Stimulated activated CD8-positive, alpha-beta memory T cell treated with anti-CD3 and anti-CD28 coated beads, Interleukin-12 subunit alpha, Interleukin-12 subunit beta, amount 100 ng/mL, for 1 hour (primary cell): ENCODE results near the gene TBC1D10A.

Experiments used
- DNase-seq: peaks from one replicate; pipeline ENCODE4 v3.0.0-alpha.2; 2020; ENCODE audit warnings: low read depth

TBC1D10A gene

DNA sequence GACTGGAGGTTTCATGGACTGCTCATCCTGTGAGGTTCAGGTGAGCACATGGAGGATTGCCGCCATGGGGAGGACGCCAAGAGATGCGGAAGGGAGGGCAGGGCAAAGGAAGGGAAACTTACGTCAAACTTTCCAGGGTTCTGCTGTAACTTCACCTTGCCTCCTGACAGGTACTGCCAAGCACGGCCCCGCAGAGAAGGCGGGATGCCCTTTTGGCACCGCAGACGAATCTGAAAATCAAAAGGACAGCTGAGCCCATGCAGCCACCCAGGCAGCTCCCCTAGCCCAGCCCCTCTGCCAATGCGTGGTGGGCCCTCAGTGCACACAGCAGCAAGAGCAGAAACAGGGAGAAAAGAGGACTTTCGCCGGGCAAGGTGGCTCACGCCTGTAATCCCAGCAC lies 27.4 kb downstream of the TBC1D10A start:
- no peak for DNase-seq

DNA sequence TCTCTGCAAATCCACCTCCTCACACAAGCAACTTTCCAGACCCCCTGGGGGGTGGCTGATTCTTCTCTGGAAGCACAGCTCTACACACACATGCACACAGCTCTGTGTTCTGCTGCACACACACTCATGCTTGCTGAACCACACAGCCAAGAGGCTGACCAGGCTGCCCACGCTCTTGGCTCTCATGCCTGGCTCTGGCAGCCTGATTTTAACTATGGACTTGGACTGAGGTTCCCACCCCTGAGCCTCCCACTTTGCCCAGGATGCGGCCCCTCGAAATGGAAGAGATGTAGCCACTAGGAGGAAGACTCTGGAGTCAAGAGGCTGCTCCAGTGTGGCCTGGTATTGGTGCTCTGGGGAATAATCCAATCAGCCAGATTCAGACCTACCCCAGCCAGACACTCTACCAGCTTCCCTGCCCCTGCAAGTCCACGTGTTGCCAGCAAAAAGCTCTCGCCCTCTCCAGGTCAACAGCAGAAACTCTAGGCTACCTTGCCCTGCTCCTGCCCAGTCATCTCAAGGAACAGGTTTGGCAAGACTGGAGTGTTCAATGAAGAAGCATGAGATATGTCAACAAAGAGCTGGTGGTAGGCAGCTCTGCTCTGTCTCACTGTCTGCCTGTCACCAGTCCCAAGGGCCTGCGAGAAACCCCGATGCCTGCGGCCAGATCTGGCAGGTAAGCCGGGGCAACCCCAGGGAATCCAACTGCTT lies 28.6 kb downstream of the TBC1D10A start:
- no peak for DNase-seq

DNA sequence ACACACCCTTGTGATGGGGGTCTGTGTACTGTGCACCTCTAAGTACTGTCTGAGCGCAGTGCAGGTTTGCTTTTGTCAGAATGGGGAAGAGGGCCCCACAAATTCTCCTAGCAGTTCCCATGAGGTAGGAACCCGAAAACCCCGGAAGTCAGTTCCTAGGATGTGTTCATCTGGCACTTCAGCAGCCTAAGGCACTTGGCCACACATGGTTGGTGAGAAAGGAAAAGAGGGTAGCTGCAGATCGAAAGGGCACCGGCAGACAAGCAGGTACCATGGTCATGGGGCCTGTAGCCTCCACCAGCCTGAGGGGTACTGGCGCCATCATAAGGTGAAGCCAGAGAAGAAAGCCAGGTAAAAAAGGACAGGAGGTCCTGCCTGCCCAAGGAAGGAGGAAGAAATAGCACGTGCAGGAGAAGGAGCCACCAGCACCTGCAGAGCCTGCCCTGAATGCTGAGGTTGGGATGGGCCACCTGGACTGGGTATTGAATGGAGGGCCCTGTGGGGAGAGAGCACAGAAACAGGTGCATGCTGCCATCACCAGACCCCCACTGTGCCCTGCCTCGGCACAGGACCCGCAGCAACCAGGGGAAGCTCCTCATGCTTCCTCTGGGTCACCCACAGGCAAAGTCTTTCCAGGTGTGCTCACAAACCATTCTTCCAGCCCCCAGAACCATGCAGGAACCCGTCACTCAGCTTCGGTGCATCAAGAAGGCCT lies 29.3 kb downstream of the TBC1D10A start:
- DNase-seq = no peak

DNA sequence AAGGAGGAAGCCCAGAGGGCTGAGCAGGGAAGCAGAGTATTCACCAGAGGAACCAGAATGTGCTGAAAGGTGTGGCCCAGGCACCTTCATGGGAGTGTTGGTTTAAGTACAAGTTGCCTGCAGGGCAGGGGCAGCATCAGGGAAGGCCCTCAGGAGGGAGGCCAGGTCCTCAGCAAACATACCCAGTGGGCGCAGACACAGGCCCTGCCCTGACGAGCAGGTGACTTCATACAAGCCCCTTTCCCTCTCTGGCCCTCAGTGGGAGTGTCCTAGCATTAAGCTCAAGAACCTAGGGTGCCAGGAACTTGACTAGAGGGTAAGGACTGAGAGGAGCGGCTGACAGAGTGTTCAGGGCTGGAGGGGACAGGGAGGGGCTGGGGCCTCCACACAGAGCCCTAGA lies 29.9 kb downstream of the TBC1D10A start:
- DNase-seq = no peak

DNA sequence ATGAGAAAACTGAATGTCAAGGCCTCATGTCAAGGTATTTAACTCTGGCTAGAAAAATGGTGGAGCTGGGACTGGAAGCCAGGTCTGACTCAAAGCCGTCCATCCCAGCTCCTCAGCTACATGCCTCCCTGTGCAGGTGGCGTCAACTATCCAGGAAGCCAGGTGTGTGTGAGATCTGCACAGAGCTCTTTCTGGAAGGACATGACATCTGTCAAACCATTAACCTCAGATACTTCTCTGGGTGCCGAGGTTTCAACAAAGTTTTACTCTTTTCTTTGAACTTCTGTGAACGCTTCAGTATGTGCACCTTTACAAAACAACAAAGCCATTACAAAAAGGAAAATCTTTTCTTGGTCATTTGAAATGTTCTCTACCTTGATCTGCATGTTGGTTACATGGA lies 30.4 kb downstream of the TBC1D10A start:
- DNase-seq = no peak

DNA sequence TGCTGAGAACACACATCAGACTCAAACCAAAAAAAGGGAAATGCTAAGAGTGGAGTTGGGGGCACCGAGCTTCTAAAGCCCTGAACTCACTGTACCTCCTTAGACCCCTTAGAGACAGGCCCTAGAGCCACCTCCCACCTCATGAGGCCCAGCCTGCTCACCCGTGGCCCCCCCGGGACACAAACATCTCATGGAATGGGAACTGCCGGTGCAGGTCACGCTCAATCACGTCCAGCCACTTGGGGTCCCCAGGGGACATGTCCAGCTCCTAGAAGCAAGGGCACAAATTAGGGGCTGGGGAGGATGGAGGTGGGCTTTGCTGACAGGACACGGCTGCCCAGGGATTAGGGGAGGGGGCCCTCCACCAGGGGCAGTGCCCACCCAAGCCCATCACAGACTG lies 31.2 kb downstream of the TBC1D10A start:
- no peak for DNase-seq

DNA sequence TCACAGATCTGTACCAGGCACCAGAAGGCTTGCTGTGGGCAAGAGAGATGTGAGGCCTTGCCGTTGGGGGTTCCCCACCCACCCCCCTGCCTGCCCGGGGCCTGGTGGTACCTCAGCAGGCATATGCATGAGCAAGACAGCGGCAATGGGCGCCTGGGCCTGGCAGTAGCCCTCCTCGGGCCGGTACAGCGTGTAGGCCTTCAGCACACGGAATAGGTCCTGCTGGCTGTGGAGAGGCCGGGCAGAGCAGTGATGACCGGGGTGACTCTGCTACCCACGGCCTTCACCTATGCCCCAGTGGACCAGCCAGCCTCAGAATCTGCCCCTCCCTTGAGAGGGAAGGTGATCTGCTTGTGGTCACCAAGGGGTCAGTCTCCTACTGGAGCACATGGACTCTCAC lies 31.9 kb downstream of the TBC1D10A start:
- DNase-seq = no peak

DNA sequence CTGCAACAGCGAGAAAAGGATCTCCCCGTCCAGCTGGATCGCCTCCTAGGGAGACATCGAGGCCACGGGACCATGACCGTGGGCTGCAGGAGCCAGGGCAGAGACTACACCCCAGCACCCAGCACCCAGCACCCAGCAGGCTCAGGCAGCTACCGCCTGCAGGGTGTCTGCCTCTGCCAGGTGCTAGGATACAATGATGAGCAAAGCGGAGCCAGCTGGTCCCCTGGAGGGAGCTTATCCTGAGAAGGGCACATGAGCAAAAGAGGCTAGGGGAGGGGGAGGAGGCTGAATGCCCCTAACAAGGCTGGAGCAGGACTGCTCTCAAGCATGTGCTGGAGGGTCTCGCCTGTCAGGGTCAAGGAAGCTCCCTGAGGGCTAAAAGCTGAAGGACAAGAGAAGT lies 32.7 kb downstream of the TBC1D10A start:
- no peak for DNase-seq

DNA sequence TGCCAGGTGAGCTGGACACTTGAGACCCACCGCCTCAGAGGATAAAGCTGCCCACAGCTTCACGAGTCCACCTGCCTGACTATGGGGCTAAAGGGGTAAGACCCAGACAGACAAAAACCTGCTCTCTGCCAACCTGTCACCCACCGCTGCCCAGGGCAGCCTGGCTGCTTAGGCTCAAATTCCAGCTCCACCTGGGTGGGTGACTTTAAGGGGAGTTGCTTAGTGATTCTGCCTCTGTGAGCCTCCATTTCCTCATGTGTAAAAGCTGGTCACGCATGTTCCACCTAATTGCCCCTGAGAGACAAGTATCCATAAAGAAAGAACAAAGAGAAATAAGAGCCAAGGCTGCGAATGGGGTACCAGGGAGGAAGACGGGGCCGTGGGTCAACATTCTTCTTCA lies 33.7 kb downstream of the TBC1D10A start:
- no peak for DNase-seq

DNA sequence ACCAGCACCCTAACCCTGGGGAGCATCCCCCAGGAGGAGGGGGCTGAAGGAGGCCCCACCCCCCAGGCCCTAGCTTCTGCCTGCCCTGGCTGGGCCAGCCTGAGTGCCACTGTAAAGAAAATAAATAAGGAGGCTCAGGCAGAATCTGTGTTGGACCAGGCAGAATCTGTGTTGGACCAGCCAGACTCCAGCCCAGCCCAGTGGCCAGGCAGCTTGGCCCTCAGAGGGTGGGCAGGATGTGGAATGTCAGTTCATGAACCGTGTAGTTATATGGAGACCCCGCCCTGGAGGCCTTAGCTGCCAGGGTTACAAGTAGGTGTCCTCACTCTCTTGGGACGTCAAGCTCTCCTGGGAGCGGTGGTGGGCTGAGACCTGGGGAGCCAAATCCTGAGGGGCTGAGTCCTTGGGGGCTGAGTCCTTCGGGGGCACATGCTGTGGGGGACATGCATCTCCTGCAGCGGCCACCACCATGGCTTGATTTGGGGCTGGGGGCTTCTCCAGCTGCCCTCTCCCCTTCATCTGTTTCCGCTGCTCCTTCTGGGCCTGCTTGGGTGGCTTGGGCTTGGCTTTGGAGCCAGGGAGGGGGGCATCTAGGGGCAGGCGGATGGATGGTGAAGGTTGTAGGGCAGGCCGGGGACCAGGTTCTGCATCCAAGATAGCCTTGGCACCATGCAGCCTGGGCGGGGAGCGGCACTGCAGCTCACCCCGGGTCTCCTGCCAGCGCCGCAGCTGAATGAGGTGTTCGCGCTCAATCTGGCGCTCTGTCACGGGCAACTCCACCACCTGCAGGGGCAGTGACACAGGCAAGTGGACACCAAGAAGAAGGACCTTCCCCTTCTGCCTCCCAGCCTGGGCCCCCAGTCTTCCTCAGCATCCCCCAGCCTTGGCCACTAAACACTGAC lies 34.4 kb downstream of the TBC1D10A start:
- no peak for DNase-seq

DNA sequence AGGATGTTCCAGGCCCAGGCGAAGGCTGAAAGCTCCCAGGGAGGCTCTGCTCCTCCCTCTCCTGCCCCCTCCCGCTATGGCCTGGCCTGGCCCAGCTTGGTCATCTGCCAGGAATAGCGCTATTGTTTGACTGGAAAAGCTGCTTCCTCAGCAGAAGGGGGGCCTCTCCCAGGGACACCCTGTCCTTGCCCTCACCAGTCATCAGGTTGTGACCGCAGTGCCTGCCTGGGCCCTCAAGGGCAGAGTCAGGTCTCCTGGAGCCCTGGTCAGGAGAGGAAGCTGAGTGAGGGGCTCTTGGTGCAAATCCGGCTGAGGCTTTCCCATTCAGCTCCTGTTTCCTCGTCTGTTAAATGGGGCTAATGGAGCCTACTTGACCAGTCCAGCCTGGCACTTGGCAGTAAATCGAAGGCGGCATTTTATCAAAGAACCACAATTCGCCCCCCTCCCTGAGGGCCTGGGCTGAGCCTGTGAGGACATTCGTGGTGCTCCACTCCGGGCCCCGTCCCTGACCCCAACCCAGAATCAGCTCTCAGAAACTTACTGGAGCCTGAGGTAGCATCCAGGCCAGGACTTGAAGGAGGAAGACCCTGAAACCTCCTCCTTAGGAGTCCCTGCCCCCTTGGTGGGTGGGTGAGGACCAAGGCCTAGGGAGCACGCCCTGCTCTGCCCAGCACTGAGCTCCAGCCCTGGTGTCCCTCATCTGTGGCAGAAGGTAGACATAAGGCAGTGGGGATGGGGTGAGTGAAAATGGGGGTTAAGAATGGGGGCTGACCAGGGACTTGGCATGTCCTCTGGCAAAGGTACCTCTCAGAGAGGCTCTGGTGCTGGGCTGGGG lies 35.5 kb downstream of the TBC1D10A start:
- no peak for DNase-seq

DNA sequence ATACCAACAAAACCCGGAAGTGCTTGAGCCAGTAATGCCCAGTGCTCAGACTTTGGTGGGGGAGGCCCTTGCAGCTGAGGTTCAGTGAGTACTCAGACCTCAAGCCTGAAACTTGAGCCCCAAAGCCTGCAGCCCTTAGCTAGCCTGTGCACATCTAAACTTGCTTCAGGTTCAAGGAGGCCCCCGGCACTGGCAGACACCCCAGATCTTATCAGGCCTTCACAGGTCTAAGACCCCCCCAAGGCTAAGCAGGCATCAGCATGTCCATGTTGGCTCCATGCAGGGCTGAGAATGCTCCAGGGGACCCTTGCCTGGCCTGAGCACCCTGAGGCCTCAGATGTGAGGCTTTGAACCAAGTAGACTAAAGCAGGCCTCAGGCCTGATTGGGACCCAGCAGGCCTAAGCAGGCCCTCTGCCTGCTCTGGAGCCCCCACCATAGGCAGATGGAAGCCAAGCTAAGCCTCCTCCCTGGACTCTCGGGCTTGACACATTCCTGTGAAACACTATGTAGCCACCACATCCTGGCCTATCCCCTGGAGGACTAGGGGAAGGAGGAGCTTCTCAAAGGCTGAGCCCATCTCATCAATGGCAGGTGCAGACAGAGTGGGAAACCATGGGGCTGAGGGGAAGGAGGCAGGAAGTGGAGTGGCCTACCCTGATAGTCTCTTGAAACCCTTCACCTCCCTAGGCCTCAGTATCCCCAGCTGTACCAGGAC lies 36.2 kb downstream of the TBC1D10A start:
- DNase-seq = no peak

DNA sequence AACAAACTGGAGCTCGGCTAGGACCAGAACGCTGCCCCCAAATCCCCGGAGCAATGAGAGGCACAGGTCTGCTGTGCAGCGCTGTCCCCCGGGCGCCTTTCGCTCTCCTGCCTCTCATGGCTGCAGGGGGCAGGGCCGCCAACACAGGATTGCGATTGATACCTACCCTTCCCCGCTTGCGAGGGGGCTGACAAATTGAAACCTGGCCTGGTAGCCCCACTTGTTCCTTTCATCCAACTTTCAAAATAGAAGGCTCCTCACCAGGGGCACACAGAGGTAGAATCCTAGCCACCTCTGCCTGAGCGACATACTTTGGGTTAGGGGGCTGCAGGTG lies 36.8 kb downstream of the TBC1D10A start:
- DNase-seq = no peak

DNA sequence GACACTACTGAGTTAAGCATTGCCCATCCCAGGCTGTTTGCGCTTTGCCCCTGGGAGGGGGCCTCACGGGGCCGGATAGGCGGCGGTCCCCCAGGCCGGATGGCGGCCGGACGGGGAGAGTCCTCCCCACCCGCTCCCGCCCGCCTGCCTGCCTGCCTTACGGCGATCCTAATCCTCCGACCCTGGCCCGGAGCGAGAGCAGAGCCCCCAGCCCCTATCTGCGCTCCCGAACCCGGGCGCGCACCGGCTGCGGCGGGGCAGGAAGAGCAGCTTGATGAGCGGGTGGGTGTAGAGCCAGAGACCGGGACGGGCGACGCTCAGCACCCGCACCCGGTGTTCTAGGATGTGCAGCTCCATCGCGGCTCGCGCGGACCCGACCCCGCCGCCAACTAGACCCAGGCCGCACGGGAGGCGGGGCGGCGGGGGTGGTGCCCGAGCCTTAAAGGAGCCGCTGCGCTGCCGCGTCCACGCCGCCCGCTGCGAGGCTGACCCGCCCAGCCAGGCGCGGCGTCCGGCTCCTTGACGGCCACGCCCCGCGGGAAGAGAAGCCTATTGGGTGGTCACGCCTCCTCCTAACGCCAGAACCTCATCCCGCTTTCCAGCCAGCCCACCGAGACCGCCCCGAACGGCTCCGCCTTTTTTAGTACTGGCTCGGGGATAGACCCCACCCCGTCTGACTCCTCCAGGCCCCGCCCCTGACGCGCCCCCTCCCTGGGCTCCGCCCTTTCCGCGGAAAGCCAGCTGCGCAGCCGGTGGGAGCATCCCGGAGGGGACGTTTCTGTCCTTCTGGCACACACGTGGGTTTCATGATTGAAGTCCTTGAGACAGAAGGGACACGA lies 37.4 kb downstream of the TBC1D10A start, which contains the start of gene CASTOR1:
Gene CASTOR1 (minus strand): TSS at position 365 of the 839 bp plus-strand sequence. CDS start 8 bp downstream, at position 357.
- peak; percentile 80 for DNase-seq

DNA sequence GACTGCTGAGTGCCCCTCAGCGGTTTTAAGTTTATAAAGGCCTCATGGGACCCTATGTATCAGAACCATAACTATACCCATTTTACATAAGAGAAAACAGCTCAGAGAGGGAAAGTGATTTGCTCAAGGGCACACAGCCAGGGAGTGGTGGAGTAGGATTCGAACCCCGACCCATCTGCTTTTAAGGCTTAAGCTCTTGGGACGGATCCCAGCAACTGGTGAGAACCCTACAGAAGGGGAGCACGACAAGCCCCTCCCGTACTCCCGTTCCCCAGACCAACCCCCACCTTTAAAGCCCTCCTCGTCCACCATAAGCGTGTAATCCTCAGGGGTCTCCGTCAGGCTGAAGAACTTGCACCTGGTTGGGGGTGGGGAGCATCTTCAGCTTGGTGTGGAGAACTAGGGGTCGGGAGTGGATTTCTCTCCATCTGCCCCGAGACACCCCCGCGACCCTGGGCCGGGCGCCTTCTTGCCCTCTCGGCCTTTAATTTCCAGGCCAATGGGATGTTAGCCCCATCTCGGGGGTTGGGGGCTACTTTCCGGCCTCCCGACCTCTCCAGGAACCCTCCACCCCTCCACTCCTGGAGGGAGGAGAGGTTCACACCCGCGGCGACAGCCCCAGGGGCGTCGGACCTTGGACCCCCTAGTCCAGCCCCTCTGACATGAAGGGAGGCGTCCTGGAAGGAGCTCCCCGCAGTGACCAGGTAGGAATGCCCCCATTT lies 38.2 kb downstream of the TBC1D10A start:
- no peak for DNase-seq

DNA sequence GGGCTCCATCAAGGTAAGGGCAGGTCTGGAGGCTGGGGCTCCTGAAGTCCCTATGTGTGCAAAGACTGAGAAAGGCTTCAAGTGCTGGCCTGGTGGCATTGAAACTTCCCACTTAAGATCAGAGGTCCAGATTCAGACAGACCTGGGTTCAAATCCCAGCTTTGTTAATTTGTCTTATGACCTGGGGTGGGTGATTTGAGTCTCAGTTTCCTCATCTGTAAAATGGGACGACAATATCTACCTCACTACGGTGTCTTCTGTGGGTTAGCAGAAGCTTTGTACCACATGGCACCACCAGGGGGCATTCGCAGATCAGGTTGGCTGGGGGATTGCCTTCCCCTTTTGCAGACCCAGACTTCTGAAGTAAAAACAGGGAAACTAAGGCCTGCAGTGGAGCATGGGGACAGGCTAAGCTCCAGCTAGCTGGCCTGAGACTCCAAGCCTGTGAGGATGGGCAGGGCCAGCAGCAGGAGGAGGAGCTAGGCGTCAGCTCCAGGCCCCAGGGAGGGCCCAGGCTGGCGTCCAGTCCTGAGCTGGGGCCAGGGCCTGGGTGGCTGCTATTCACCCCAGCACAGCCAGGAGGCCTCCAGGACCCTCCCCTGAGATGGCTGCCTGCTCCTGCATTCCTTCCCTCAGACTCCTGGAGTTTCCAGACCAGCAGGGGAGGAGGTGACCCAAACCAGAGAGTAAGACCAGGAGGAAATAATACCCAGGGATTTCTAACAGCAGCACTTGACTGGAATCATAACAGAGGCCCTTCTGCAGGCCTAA lies 38.9 kb downstream of the TBC1D10A start:
- DNase-seq = peak; percentile 84

DNA sequence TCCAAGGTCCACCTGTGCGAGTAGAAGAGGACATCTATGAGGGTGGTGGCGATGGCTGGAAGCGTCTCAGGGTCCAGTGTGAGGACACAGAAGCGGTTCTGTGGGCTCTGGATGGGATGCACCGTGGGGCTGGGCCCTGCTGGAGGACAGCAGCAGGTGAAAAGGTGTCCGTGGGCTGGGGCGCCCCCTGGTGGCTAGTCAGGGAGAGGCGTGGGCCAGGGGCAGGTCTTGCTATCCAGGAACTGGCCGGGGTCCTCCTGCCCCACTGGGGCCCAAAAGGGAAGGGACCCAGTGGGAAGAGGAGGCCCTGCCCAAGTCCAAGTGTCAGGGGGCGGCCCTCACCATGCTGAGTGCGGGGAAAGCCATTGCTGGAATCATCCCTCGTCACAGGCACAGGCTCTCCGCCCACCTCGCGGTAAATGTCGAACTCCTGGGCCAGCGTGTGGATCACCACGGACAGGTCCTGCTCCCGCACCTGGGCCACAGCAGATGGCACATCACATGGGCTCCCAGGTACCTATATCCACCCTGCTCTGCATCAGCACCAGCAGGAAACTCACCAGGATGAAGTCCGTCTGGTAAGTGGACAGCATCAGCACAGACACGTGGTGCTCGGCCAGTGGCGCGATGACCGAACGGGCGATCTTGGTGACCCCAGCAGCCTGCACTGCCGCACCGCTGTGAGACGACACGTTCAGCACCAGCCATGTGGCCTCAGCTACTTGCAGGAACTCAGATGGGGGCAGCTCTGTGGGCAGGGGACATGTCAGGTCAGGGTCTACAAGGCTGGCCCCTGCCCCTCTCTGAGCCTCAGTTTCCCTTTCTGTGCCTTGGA lies 39.7 kb downstream of the TBC1D10A start:
- DNase-seq = peak; percentile 84

DNA sequence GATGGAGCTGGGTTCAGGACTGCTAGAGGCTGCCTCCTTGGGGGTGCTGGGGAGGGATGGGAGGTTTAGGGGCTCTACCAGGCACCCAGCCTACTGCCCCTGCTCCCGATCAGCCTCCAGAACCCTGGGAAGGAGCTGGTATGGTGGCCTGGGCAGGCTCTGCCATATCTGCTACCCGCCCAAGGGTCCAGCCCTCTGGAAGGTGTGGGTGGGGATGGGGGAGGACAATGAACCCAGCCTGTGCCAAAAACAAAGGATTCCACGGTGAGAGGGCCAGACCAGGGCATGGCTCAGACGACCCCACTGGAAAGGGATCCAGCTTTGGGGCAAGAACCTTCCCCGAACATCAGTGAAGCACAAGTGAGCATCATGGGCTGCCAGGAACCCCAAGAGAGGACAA lies 40.4 kb downstream of the TBC1D10A start:
- no peak for DNase-seq
